ENCODE data around the gene DAAM2. TPM values are rescaled to one million over a fixed set of nuclear protein-coding genes. Genes with fewer than 3 reads are reported as not detected.

DAAM2 gene
- total RNA-seq, 1 donor from 2014 or later: 12.5 TPM

DNA sequence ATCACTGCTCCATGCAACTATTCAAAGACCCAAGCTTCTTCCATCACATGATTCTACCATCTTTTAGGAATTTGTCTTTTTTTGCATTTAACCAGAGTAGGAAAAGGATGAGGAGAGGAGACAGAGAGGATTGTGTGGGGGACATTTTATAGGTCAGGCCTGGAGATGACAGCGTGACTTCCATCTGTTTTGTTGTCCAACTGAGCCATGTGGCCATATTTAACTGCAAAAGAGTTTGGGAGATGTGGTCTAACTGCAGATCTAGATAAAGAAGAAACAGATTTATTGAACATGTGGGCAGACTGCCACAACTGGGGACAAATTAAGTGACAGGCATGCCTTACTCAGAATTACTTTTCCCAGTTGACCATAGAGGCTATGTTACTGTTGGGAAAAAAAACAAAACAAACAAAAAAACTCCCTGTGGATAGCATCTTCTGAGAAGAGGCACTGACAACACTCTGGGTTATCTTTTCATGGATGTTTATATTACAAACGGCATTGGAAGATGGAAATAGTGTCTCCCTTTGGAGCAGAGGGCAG is 161.0 kb downstream of the DAAM2 start:
- DNase-seq (ENCODE audit: low spot score): no peak

Other genes with a start within 250 kb of the DAAM2 start
- 2.6 TPM for gene KIF6, start 67.0 kb upstream of the DAAM2 start, total RNA-seq
- gene MOCS1, start 142.1 kb downstream of the DAAM2 start, total RNA-seq: 20.1 TPM